Nephron progenitor cell (in vitro differentiated cells): Measurements from ENCODE around the gene LHX1.

ENCODE experiments used
- DNase-seq: peaks from one replicate; pipeline ENCODE4 v3.0.0; 2021
- H3K27ac Mint-ChIP-seq: 2 replicates; pipeline ENCODE4 v1.8.0; 2021; ENCODE audit warnings: mild to moderate bottlenecking, moderate library complexity, mixed read lengths
- H3K27me3 Mint-ChIP-seq: 2 replicates; pipeline ENCODE4 v1.8.0; 2021; ENCODE audit warnings: mild to moderate bottlenecking, low read depth, mixed read lengths; ENCODE audit not compliant: poor library complexity
- H3K36me3 Mint-ChIP-seq: 2 replicates; pipeline ENCODE4 v1.8.0; 2021; ENCODE audit warnings: low read depth, mixed read lengths
- H3K4me1 Mint-ChIP-seq: 2 replicates; pipeline ENCODE4 v1.8.0; 2021; ENCODE audit warnings: mixed read lengths
- H3K4me3 Mint-ChIP-seq: 2 replicates; pipeline ENCODE4 v1.8.0; 2021; ENCODE audit warnings: mild to moderate bottlenecking, moderate library complexity, mixed read lengths
- H3K9me3 Mint-ChIP-seq: 2 replicates; pipeline ENCODE4 v1.8.0; 2021; ENCODE audit warnings: mild to moderate bottlenecking, moderate library complexity, mixed read lengths
- TF ChIP-seq, protein P1 (sequence below): fragments of 200-600 bp; sonication (generic); IDR thresholded peaks from 2 replicates; pipeline ENCODE4 v1.5.0; 2021; ENCODE audit warnings: antibody characterized with exemption

The LHX1 gene

GRCh38 chr17:36931697-36932382 lies 5.4 kb upstream of the LHX1 start:
- TF ChIP-seq, protein P1, sequence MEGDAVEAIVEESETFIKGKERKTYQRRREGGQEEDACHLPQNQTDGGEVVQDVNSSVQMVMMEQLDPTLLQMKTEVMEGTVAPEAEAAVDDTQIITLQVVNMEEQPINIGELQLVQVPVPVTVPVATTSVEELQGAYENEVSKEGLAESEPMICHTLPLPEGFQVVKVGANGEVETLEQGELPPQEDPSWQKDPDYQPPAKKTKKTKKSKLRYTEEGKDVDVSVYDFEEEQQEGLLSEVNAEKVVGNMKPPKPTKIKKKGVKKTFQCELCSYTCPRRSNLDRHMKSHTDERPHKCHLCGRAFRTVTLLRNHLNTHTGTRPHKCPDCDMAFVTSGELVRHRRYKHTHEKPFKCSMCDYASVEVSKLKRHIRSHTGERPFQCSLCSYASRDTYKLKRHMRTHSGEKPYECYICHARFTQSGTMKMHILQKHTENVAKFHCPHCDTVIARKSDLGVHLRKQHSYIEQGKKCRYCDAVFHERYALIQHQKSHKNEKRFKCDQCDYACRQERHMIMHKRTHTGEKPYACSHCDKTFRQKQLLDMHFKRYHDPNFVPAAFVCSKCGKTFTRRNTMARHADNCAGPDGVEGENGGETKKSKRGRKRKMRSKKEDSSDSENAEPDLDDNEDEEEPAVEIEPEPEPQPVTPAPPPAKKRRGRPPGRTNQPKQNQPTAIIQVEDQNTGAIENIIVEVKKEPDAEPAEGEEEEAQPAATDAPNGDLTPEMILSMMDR = no peak
- no peak for DNase-seq
- Mint-ChIP-seq H3K36me3 (no peaks in the 10 kb centered on the region), H3K27me3 (peaks cover 98% of the 10 kb centered on the region), H3K9me3 (no peaks in the 10 kb centered on the region), H3K4me3 (peak overlapping the region; percentile 76), H3K4me1 (peaks cover 88% of the 10 kb centered on the region), H3K27ac (peak overlapping the region; percentile 13)

- Mint-ChIP-seq H3K4me1 (peaks cover 88% of the 10 kb centered on the region), H3K27ac (peak overlapping the region; percentile 13), H3K9me3 (no peaks in the 10 kb centered on the region), H3K4me3 (peak overlapping the region; percentile 76), H3K27me3 (peaks cover 99% of the 10 kb centered on the region), H3K36me3 (no peaks in the 10 kb centered on the region)
- no peak for DNase-seq
- TF ChIP-seq, protein P1 = no peak
Observed at GRCh38 chr17:36932383-36932693, 4.9 kb upstream of the LHX1 start.

DNA sequence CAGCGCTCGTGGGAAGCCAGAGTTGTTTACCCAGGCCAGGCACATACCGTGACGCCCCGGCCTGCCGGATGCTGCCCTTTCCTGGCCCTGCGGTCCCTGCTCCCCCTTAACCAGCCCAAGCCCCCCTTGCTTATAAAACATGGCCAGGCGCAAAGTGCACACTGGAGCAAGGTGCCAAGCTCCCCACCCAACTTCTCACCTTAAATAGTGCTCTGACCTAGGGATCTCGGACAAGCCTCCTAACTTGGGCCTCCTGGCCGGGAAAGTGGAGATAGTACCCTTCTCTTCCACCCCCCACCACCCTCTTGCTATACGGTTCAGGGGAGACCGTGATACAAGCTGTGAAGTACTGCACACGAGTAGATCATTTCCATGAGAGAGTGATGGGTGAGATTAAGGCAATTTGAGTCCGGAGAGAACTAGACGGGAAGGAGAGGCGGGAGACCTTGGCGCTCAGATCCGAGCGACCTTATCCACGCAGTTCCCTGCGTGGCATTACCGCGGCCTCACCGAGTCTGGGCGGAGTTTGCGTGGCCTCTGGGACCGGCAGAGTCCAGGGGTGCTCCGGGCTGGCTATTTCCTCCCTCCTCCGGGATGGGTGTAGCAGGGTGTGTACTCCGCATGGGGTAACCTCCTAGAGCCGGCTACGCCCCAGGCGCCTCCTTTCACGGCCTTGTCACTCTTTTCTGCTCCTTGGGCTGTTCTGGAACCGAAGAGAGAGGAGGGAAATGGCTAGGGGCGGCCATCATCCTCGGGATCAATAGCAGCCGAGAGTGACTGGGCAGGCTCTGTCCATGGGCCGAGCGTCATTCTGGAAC lies 4.4 kb upstream of the LHX1 start:
- TF ChIP-seq, protein P1 = no peak
- H3K27me3 Mint-ChIP-seq = peaks cover 100% of the 10 kb centered on the region
- H3K9me3 Mint-ChIP-seq = no peaks in the 10 kb centered on the region
- no peak overlapping the region for H3K27ac Mint-ChIP-seq
- H3K4me1 Mint-ChIP-seq = peaks cover 88% of the 10 kb centered on the region
- DNase-seq = no peak
- peak overlapping the region; percentile 71 for H3K4me3 Mint-ChIP-seq
- no peaks in the 10 kb centered on the region for H3K36me3 Mint-ChIP-seq

DNA sequence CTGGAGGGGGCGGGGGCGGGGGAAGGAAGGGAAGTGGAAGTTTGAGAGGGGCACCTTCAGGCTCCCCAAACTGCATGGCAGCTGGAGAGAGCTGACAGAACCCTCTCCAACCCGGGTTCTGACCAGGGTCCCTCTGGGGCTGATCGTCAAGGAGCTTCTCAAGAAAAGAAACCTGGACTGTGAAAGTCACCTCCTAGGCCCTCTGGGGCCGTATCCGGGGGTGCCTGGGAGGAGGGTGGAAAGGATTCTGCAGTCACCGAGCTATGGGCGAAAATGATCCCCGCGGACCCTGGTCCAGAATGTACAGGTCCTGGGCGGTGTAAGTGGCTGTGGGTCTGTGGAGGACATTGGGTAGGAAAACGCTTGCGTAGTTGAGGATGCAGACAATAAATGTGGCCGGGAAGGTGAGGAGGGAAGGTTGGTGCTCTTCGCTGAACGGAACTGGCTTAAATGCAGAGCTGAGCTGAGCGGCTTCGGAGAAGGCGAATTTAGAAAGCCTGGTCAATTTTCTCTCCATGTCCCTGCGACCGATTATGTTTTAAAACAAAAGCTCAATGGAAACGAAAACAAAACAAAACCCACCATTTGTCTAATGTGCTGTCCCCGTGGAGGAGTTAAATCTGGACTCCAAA lies 3.6 kb upstream of the LHX1 start:
- Mint-ChIP-seq H3K27me3 (peaks cover 100% of the 10 kb centered on the region), H3K4me1 (peaks cover 86% of the 10 kb centered on the region), H3K27ac (no peak overlapping the region), H3K36me3 (no peaks in the 10 kb centered on the region), H3K4me3 (peak overlapping the region; percentile 77), H3K9me3 (no peaks in the 10 kb centered on the region)
- TF ChIP-seq, protein P1 = no peak
- DNase-seq = no peak

GRCh38 chr17:36934144-36934691 lies 3.1 kb upstream of the LHX1 start:
- TF ChIP-seq, protein P1 = no peak

More at GRCh38 chr17:36934144-36934691, 3.1 kb upstream of the LHX1 start:
- Mint-ChIP-seq H3K36me3 (no peaks in the 10 kb centered on the region), H3K27me3 (peaks cover 100% of the 10 kb centered on the region), H3K4me1 (peaks cover 86% of the 10 kb centered on the region), H3K4me3 (peak overlapping the region; percentile 77), H3K27ac (no peak overlapping the region), H3K9me3 (no peaks in the 10 kb centered on the region)
- no peak for DNase-seq
